Sigmoid colon (tissue), 7 donors: Measurements from ENCODE around the gene RTKN. TPM values are rescaled to one million over a fixed set of nuclear protein-coding genes. Genes with fewer than 3 reads are reported as not detected.

ENCODE experiments used
- DNase-seq: peaks from one replicate; pipeline ENCODE4 v3.0.0-alpha.2; 2019
- H3K27ac ChIP-seq, 4 donors: fragments of 200-600 bp; sonication (generic); one replicate each; pipeline ENCODE4 v1.5.1; 2016 to 2019; ENCODE audit warnings: mild to moderate bottlenecking in 1 of 4
- H3K27me3 ChIP-seq, 3 donors: fragments of 200-600 bp; sonication (generic); one replicate each; pipeline ENCODE4 v1.5.1; 2019; ENCODE audit warnings: mild to moderate bottlenecking in 1 of 3
- H3K36me3 ChIP-seq, 4 donors: fragments of 200-600 bp; sonication (generic); one replicate each; pipeline ENCODE4 v1.5.1; 2016 to 2019
- H3K4me1 ChIP-seq, 4 donors: fragments of 200-600 bp; sonication (generic); one replicate each; pipeline ENCODE4 v1.5.1; 2017 to 2019
- H3K4me3 ChIP-seq, 4 donors: fragments of 200-600 bp; sonication (generic); one replicate each; pipeline ENCODE4 v1.5.1; 2017 to 2019; ENCODE audit warnings: mild to moderate bottlenecking in 2 of 4, moderate library complexity in 1 of 4
- H3K9me3 ChIP-seq, 4 donors: fragments of 200-600 bp in 3 of 4; sonication (generic) in 3 of 4; one replicate each; pipeline versions ENCODE4 v1.5.1 to v1.6.1; 2013 to 2019
- CTCF ChIP-seq, 4 experiments: fragments of 450-650 bp in 3 of 4; fragments of 200-600 bp in 1 of 4; IDR thresholded peaks; one replicate each; pipeline ENCODE4 v1.5.1; 2016 to 2019; ENCODE audit warnings: antibody characterized with exemption in 4 of 4, mild to moderate bottlenecking in 3 of 4, moderate library complexity in 2 of 4
- EP300 ChIP-seq, 4 donors: sonication (generic); formaldehyde crosslinking; IDR thresholded peaks; one replicate each; pipeline ENCODE4 v1.6.1; 2017; ENCODE audit warnings: antibody characterized with exemption in 4 of 4
- POLR2A ChIP-seq, 2 donors: fragments of 450-650 bp; IDR thresholded peaks; one replicate each; pipeline ENCODE4 v1.6.1; 2016; ENCODE audit warnings: antibody characterized with exemption in 2 of 2, mild to moderate bottlenecking in 2 of 2, moderate library complexity in 2 of 2
- POLR2AphosphoS5 ChIP-seq, 4 donors: sonication (generic); formaldehyde crosslinking; IDR thresholded peaks; one replicate each; pipeline ENCODE4 v1.6.1; 2017; ENCODE audit warnings: antibody characterized with exemption in 4 of 4
- WGBS, 2 donors: extraction: QIAGEN DNeasy Blood & Tissue Kit; methylation state at CpG; one replicate each; pipeline ENCODE4 v1.1.7; 2013; 5-methylcytosine and 5-hydroxymethylcytosine counted together
- intact Hi-C: fragments of 100-400 bp; cut with DNase I; formaldehyde crosslinking; loops from one replicate; pipeline ENCODE4 v1.15.1; 2023
- polyA plus RNA-seq, 3 donors: library from polyadenylated mRNA; stranded (reverse); fragments of 200-250 nt; gene quantifications; one replicate each; pipeline ENCODE4 v1.2.3, GENCODE V29; 2013
- total RNA-seq, 4 donors: library from RNA; depleted of rRNA; stranded (reverse); fragments of >200 nt; gene quantifications; one replicate each; pipeline ENCODE4 v1.1.0, GENCODE V29; 2016
- donor health status: healthy with polysubstance abuse.
- donor health status: Bipolar disorder and iron deficiency.
- donor health status: healthy.

Gene RTKN
- total and polyA plus RNA-seq, 7 donors = 13.5 to 44.6 (median 16.2) TPM

- Histone ChIP-seq H3K27ac (peak overlapping the region in 1 of 4 donors; percentile 83), H3K4me3 (peak overlapping the region in 2 of 4 donors; percentile 6 to 59), H3K36me3 (peaks cover 0 to 7% (median 0%) of the 10 kb centered on the region in 4 donors), H3K27me3 (peaks cover 6 to 24% (median 6%) of the 10 kb centered on the region in 3 donors), H3K4me1 (peaks cover 0 to 57% (median 43%) of the 10 kb centered on the region in 4 donors), H3K9me3 (no peaks in the 10 kb centered on the region)
- no peak for TF ChIP-seq POLR2AphosphoS5 (IDR thresholded peaks at IDR 0.05)
- no peak for TF ChIP-seq POLR2A (IDR thresholded peaks at IDR 0.05)
- no peak for TF ChIP-seq CTCF (IDR thresholded peaks at IDR 0.05)
- no peak for TF ChIP-seq EP300 (IDR thresholded peaks at IDR 0.05)
- no peak for DNase-seq
- 95 to 96% methylated on average over 1 of the region's 1 CpG for WGBS, 2 donors
- intact Hi-C loops = loop anchor here (2.0 kb wide), 1 partner anchor 15 kb away; no protein-coding TSS in a partner anchor
Measured at GRCh38 chr2:74438248-74438647, 3.5 kb downstream of the RTKN start.

- TF ChIP-seq POLR2A (IDR thresholded peaks at IDR 0.05) = no peak
- no peak for TF ChIP-seq CTCF (IDR thresholded peaks at IDR 0.05)
- no peak for TF ChIP-seq EP300 (IDR thresholded peaks at IDR 0.05)
- no peak for TF ChIP-seq POLR2AphosphoS5 (IDR thresholded peaks at IDR 0.05)
- Histone ChIP-seq H3K27me3 (peaks cover 5 to 13% (median 6%) of the 10 kb centered on the region in 3 donors), H3K4me1 (peaks cover 0 to 57% (median 42%) of the 10 kb centered on the region in 4 donors), H3K27ac (peak overlapping the region in 1 of 4 donors; percentile 17), H3K4me3 (no peak overlapping the region), H3K9me3 (no peaks in the 10 kb centered on the region), H3K36me3 (peaks cover 0 to 13% (median 3%) of the 10 kb centered on the region in 4 donors)
- DNase-seq = no peak
- 69 to 83% methylated on average over 6 of the region's 6 CpGs for WGBS, 2 donors
- intact Hi-C loops = no loop called here
Measured at GRCh38 chr2:74436848-74437695, 4.7 kb downstream of the RTKN start.

- Histone ChIP-seq H3K27me3 (peaks cover 0 to 4% (median 0%) of the 10 kb centered on the region in 3 donors), H3K4me3 (peak overlapping the region in 3 of 4 donors; percentile 2 to 16 (median 5)), H3K4me1 (peaks cover 0 to 49% (median 34%) of the 10 kb centered on the region in 4 donors), H3K36me3 (peaks cover 0 to 22% (median 3%) of the 10 kb centered on the region in 4 donors), H3K27ac (no peak overlapping the region), H3K9me3 (no peaks in the 10 kb centered on the region)
- no peak for TF ChIP-seq CTCF (IDR thresholded peaks at IDR 0.05)
- no peak for TF ChIP-seq EP300 (IDR thresholded peaks at IDR 0.05)
- TF ChIP-seq POLR2AphosphoS5 (IDR thresholded peaks at IDR 0.05) = no peak
- TF ChIP-seq POLR2A (IDR thresholded peaks at IDR 0.05) = no peak
- 85 to 93% methylated on average over 43 of the region's 43 CpGs for WGBS, 2 donors
- intact Hi-C loops = no loop called here
- no peak for DNase-seq
Measured at GRCh38 chr2:74436111-74436805, 5.5 kb downstream of the RTKN start.

- WGBS, 2 donors = 72 to 82% methylated on average over 11 of the region's 11 CpGs
- Histone ChIP-seq H3K36me3 (peaks cover 0 to 72% (median 31%) of the 10 kb centered on the region in 4 donors), H3K4me3 (no peak overlapping the region), H3K27ac (no peak overlapping the region), H3K9me3 (no peaks in the 10 kb centered on the region), H3K27me3 (no peaks in the 10 kb centered on the region), H3K4me1 (no peaks in the 10 kb centered on the region)
- no peak for TF ChIP-seq POLR2AphosphoS5 (IDR thresholded peaks at IDR 0.05)
- TF ChIP-seq CTCF (IDR thresholded peaks at IDR 0.05) = no peak
- no peak for TF ChIP-seq EP300 (IDR thresholded peaks at IDR 0.05)
- TF ChIP-seq POLR2A (IDR thresholded peaks at IDR 0.05) = no peak
- intact Hi-C loops = no loop called here
- peak; percentile 46 for DNase-seq
Measured at GRCh38 chr2:74430502-74430901, 11.2 kb downstream of the RTKN start.
